GM20431 (cell line): Measurements from ENCODE around the gene CLCN7.

Experiments used
- in situ Hi-C: fragments of 300-500 bp; cut with MseI, MboI; formaldehyde crosslinking; loops from one replicate; pipeline ENCODE4 v1.15.0; 2020; ENCODE audit warnings: low sequenced_read_pairs; ENCODE audit not compliant: unreplicated experiment

The CLCN7 gene

GRCh38 chr16:1503110-1503955 lies 28.5 kb upstream of the CLCN7 start:
- in situ Hi-C loops, result no loop called here

GRCh38 chr16:1502092-1503004 lies 27.5 kb upstream of the CLCN7 start:
- in situ Hi-C loops, result no loop called here

- in situ Hi-C loops, result no loop called here
Measured at GRCh38 chr16:1501630-1502029, 26.8 kb upstream of the CLCN7 start.

GRCh38 chr16:1500465-1501150 lies 25.8 kb upstream of the CLCN7 start:
- in situ Hi-C loops, result no loop called here

GRCh38 chr16:1499756-1500464 lies 25.1 kb upstream of the CLCN7 start:
- in situ Hi-C loops, result no loop called here

- in situ Hi-C loops, result no loop called here
Measured at GRCh38 chr16:1498899-1499676, 24.3 kb upstream of the CLCN7 start.

- in situ Hi-C loops, result no loop called here
Measured at GRCh38 chr16:1497014-1497598, 22.3 kb upstream of the CLCN7 start.

GRCh38 chr16:1496464-1496863 lies 21.6 kb upstream of the CLCN7 start:
- in situ Hi-C loops, result no loop called here

- in situ Hi-C loops, result no loop called here
Measured at GRCh38 chr16:1495889-1496262, 21.0 kb upstream of the CLCN7 start.

GRCh38 chr16:1495211-1495888 lies 20.5 kb upstream of the CLCN7 start:
- in situ Hi-C loops, result no loop called here

GRCh38 chr16:1494711-1495110 lies 19.9 kb upstream of the CLCN7 start:
- in situ Hi-C loops, result no loop called here

- in situ Hi-C loops, result no loop called here
Measured at GRCh38 chr16:1494129-1494640, 19.4 kb upstream of the CLCN7 start.

- in situ Hi-C loops, result no loop called here
Measured at GRCh38 chr16:1493746-1494094, 18.9 kb upstream of the CLCN7 start.

GRCh38 chr16:1492923-1493745 lies 18.3 kb upstream of the CLCN7 start, which contains the start of gene TELO2:
TSS of gene TELO2 (plus strand) at chr16:1493360. CDS start at chr16:1494282, 922 bp downstream.
- in situ Hi-C loops, result no loop called here

- in situ Hi-C loops, result no loop called here
Measured at GRCh38 chr16:1492082-1492922, 17.5 kb upstream of the CLCN7 start.

- in situ Hi-C loops, result no loop called here
Measured at GRCh38 chr16:1491327-1491726, 16.5 kb upstream of the CLCN7 start.
